ENCODE measurements around the gene RREB1.

Gene RREB1

DNA sequence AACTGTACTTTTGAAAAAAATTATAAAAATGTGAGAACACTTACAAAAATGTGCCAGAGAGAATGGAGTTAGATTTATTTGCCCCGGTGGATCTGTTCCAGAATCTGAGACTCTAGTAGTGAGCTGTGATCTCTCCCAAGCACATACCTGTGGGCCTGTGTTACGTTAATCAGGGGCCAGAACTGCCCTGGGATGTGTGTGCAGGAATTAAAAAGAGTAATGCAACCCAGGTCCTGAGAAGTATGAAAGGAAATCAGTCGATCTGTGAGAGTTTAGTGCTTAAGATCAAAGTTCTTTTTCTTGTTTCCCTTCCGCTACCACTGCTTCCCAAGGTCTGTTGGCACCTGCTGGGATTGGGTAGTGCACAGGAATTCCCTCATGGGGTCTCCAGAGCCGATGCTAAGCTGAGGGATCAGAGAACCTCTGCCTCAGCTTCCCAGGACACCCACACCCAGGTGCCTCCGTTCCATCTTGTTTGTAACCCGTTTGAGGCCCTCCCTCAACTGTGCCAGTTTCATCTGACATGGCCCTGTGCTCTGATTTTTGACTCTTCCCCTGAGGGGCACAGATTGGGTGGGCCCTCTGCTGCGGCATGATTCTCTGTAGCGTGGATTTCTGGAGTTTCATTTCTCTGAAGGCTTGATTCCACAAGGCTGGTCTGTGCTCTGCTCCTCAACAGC is 87.7 kb downstream of the RREB1 start:
- DNase-seq (ENCODE audit: low spot score), result no peak

DNA sequence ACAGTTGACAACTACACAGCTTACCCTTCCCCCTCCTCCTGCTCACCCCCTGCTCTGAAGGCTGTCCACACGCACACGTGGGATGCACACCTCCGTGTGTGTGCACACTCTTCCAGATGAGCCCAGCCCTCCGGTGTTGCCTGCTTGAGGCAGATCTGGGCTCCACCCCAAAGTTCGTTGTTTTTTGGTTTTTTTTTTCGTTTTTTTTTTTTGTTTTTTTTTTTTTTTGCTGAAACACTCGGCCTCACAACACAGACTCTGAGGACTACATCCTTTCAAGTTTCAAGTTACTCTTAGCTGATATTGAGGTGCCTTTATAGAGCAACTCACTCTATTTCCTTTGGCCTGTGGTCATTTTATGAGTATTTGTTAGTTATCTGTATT is 88.2 kb downstream of the RREB1 start:
- no peak for DNase-seq (ENCODE audit: low spot score)

DNA sequence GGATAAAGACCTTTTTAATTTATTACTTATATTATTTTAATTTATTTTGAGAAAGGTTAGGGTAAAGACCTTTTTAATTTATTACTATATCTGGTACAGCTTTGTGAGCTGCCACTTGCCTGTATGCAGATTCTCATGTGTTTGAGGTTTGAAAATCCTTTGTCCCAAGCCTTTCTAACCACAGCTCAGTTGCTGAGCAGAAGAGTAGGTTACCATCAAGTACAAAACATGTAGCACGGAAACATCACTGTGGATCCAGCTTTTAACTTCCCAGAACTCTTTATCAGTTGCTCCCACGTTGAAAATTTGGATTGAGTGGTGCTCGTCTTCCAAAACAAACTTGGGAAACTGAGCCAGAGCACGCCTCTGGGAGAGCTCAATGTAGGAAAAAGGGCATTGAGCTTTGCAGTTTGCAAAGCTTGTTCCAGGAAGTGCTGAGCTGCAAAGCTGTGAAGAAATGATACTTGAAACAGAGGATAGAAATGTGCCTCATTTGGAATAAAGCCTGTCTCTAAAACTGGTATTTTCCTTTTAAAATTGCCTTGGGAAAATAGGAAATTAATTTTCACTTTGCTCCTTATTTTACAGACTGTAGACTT is 89.0 kb downstream of the RREB1 start:
- no peak for DNase-seq (ENCODE audit: low spot score)

DNA sequence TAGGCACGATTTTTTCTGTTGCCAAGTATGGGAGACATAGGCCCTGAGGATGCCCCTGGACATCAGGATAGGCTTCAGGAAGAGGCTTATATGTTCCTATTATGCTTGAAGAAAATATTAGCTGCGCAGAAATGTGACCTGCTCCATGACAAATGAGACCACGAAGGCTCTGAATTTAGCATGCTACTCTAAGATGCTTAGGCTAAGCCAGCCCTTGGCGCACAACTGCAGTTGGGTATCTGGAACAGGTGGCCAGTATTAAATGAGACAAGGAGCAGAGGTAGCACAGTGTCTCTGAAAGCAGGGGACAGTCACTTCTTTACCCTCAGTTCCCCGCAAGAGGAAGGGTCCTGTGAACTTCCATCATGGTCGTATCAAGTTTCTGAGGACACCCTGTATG is 90.0 kb downstream of the RREB1 start:
- DNase-seq (ENCODE audit: low spot score), result no peak

DNA sequence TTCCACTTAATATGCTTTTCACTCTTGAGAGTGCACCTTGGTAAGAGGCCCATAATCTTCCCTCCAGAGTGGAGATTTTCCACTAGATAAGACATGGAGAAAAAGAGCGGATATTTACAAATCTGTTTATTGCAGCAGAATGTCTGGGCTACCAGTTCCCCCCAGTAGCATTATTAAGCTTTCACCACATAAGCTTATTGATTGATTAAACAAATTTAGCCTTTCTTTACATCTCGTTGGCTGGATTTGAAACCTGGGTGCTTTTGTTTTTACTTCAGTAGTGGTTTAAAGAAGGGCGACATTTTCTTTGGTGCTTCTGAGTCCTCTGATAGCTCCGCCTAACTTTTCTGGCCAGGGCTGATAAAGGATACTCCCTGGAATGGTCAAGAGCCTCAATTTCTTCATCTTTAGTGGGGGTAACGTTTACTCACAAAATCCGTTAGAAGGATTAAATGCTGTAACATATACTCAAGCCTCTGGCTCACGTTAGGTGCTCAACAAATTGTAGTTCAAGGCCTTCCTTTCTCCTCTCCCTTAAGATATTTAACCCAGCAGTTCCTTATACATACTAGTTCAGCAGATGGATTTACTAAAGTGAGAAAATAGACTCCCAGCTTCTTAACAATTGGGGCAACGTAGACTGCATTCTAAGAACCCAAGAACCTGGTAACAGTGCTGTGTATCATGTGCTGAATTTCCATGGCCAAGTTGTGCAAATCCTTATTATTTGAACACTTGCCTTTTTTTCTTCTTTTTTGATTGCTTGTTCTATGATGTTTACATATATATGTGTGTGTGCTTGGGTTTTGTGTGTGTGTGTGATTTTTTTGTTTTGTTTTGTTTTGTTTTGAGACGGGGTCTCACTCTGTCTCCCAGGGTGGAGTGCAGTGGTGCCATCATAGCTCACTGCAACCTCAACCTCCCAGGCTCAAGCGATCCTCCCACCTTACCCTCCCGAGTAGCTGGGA is 91.4 kb downstream of the RREB1 start:
- no peak for DNase-seq (ENCODE audit: low spot score)

DNA sequence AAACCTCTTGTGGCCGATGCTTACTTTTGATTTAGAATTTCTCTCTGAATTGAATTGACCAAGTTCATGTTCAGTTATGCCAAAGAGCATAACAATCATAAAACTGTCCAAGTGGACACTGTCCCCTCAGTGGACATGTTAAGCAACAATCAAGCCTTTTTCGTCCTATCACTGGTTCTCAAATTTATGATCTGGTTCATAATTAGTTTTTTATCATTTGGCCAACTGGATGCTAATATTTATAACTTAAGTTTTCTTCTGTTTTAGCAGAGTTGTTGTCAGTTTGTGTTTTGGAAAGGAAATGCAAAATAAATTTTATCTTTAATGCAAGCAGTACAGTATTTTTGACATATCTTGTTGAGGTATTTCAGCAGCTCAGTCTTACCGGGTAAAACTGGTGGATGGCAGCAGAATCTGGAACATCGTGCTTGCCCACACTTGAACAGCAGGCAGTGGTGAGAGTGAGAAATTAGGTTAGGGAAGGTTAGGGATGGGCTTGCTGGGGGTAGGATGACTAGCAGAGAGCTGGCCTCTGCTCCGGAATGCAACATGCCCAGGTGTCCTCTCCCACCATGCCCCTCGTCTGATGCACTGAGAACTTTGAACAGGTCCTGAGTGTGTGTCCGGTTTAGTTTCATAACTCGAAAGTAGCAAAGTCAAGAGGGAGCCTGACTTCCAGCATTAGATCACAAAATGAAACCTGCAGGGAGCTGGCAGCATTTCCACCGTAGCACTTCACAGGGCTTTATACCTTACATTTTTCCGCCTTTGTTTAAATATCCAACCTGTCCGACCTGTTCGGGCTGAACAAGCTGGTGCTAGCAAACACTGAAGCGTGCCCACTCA is 93.1 kb downstream of the RREB1 start:
- DNase-seq (ENCODE audit: low spot score), result no peak

DNA sequence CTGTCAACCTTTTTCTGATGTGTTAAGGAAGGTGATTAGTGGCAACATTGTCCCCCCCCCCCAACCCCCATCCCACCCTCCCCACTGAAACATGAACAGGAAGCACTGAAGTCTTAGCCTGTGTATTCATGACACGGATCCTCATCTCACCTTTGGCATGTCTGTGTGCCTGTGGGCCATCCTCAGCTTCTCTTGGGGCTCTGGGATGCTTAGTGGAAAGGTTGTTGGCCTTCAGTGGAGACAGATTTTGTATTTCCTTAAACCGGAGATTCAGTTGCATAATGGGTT is 93.6 kb downstream of the RREB1 start:
- DNase-seq (ENCODE audit: low spot score), result no peak

DNA sequence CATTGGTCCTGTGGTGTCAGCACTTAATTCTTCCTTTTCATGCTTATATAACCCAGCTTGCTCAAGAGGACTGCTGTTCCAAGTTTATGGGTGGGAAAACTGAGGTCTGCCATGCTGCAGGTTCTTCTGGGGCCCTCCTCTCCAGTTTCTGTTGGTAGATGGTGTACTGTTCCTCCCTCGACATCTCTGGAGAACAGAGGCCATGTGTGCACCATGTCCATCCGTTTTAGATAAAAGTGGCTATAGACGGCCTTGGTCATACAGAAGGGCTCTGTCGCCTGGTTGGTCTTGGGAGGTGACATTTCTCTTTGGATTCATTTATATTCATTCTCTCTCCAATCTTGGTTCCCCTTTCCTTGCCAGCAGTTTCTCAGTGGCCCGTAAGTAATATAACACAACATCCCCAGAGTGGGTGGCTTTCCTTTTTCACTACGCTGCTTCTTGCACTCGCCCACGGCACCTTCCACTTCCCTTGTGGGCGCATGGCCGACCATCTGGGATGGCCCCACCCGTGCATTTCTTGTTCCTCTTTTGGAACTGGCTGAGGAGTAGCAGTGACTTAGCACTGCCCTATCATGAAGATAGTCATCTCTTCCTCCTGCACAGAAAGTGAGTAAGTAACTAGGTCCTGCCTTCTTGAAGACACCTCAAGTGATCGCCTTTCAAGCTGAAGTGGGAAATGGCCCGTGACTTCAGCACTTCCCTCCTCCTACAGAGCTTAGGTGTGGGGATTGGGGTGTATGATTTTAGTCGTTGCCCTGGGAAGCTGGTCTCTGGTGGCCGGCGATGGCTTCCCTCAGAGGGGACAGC is 94.2 kb downstream of the RREB1 start:
- DNase-seq (ENCODE audit: low spot score), result no peak

DNA sequence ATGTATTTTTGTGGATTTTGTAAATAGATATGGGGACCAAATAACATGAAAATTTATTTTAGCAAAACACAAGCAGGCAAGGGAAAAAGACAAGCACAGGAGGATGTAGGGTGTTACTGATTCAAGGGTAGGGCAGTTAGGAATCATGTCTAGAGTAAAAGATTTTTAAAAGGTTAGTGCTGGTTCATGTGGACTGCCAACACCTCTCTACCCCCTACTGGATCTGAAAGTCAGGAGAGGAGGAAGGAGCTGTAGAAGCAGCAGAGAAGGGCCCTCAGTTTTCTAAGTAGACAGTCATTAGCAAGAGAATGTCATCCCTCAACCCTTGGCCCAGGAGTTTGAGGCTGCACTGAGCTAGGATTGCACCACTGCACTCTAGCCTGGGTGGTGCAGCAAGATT is 95.2 kb downstream of the RREB1 start:
- no peak for DNase-seq (ENCODE audit: low spot score)

DNA sequence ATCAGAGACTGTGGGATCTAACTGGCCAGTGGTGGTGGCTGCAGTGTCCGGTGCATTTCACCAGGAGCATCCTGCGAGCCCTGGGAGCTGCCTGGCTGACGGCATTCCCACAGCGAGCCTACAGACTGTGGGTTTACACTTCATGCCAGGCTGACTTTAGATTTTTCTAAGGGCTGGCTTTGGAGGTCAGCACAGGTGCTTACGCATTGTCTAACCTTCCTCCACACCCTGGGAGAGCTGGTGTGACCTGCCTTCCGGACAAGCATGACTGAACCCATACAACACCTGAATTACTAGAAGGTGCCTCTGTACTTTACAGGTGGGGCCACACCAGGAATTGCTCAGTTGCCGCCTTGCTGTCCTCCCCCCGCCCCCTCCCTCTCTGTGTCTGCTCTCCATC is 96.2 kb downstream of the RREB1 start:
- DNase-seq (ENCODE audit: low spot score), result no peak

DNA sequence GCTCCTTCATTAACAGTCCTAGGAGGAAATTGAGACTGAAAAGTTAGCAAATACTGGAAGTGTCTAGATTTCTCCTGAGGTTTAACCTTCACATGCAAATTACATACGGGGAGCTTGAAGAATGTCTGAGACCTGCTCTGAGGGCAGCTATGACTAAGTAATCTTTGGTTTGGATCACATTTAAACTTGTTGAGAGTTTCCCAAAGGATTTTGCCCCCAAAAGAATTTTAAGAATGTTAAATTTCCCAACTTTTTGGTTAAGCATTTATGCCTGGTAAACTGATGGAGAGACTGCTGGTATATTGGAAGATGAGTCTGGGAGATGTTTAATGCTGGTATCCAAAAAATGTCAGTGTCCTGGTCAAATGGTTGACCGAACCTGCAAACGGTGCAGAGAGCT is 97.0 kb downstream of the RREB1 start:
- DNase-seq (ENCODE audit: low spot score), result peak; percentile 70

DNA sequence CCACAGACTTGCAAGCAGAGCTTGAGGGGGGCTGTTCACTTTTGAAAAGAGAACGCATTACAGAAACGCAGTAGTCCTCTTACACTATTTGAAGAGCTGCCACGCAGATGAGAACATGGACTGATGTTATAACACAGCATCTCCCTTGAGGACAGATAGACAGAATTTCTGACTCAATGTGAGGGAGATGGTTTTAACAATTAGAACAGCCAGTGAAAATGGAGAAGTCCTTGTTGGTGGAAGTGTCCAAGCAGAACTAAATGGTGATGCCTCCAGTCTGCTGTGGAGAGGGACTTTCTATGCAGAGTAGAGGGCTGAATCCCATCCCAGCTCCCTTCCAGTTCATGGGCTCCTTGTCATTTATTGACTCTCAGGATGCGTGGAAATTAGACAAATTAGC is 100.0 kb downstream of the RREB1 start:
- no peak for DNase-seq (ENCODE audit: low spot score)

DNA sequence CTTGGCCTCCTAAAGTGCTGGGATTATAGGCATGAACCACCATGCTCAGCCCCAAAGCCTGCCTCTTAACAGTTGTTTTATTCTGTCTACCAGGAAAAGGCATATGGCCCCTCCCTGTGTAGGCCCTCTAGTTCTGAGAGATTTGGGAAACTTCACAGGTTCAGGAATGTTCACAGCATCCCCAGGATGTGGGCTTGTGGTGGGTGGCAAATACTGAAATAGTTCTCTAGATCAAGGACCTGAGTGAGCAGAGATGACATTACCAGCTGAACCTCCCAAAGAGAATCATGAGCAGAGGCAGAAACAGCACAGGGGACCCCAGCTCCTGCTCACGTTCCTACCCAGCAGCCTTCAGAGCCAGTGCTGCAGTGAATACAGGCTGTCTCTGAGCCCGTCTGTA is 105.7 kb downstream of the RREB1 start:
- no peak for DNase-seq (ENCODE audit: low spot score)

DNA sequence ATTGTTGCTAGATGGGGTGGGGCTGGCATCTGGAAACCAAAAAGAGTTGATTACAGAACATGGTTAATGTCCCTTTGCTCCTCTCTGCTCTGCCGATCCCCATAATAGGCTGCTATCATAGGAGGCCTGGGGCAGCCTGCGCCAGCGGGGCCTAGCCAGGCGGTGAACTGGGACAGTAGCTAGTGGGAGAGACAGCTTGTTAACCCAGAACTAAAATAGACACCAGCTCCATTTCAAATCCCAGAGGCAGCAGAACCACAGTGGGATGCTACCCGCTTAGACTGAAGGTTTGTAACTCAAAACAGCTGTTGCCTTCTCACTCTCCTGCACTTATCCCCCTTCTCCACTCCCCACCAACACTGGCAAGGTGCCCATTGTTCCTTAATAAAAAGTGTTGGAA is 106.7 kb downstream of the RREB1 start:
- DNase-seq (ENCODE audit: low spot score), result no peak

DNA sequence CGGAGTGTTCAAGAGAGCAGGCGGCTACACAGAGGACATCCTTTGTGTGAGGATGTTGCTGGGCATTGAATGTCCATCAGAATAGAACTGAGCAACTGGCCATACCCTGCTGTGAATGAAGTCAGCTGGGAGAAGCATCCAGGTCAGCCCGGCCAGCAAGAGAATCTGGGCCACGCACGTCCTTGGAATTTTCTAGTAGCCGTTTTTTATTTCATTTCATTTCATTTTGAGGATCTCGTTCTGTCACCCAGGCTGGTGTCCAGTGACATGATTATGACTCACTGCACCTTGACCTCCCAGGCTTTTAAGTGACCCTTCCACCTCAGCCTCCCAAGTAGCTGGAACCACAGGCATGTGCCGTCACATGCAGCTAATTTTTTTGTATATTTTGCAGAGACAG is 107.4 kb downstream of the RREB1 start:
- no peak for DNase-seq (ENCODE audit: low spot score)

DNA sequence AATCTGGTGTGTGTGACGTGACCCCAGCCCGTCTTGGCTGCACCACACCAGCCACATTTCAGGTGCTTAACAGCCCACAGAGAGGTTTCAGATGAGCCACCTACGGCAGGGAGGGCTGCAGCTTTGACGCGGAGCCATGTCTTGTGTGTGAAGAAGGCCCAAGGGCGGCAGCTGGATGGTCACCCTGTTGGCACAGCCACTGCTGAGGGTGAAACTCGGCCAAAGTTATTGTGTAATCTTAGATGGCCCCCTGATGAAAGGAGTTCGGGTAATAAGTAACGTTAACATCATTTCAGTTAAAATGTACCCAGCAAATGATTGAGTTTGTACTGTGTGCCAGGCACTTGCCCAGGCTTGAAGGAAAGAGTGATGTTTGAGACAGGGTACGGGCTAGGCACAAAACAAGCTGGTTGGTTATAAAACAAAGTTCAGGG is 108.1 kb downstream of the RREB1 start:
- DNase-seq (ENCODE audit: low spot score), result no peak

DNA sequence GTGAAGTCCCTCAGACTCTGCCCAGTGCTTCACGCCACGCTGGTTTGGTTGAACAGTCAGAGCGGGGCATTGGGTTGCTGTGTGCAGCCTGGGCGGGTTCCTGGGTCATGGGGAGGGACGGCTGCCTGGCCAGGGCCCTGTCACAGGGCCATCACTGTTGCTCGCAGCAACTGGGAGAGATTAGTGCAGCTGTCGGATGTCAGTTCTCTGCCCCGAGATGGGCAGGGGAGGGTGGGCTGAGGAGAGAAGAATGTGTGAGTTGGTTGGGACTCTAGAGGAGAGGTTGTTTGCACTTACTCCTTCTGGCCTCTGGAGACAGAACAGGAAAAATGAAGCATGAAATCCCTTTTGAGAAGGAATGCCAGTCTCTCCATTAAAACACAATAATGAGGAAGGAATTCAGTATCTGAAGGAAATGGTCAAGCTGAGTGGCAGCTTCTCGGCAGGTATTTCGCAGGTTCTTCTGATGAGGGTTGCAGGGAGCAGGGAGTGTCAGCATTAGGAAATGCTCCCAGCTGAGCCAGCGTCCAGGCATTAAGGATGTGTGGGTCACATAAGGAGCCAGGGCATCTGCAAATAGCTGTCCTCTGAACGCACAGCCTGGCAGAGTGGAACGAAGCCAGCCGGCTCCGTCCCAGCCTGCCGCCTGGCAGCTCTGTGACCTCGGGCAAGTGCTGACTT is 109.3 kb downstream of the RREB1 start:
- no peak for DNase-seq (ENCODE audit: low spot score)

DNA sequence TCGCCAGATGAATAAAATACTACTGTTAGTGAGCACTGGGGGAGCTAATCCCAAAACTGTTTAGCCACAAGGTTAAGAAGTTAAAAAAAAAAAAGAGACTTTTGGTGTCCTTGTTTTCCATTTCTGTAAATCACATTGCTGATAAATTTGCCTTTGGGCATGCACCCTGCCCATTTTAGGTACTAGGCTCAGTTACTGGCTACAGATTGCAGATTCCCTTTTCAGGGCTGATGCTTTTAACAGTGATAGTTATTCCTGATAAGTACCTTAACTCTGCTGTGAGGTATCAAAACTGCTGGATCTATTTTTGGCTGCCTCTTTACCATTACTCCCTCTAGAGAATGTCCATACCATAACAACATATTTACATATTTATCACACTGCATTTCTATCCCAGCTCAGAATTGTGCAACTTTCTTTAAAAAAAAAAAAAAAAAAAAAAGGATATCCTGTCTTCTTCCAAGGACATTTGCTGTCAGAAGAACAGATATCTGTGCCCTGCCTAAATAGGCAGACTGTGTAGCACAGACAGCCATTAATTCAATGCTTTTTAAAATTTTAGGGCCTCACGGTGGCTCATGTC is 110.7 kb downstream of the RREB1 start:
- no peak for DNase-seq (ENCODE audit: low spot score)

DNA sequence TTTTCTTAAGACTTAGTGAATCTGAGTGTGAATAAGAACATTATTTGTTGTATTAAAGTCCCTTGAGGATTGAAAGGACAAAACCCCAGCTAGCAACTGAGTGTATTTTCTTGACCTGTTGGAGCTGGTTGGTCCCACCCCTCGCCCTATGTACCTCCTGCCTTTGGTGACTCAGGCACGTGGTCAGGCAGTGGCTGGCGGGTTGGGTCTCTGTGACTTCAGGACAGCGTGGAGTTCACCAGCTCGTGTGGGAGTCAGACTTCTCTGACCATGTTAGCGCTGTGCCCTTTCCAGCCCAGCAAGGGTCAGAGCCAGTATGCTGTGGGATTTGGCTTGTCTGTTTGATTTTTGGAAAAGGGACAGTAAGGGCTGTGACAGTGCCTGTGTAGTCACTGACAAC is 111.5 kb downstream of the RREB1 start:
- DNase-seq (ENCODE audit: low spot score), result no peak

DNA sequence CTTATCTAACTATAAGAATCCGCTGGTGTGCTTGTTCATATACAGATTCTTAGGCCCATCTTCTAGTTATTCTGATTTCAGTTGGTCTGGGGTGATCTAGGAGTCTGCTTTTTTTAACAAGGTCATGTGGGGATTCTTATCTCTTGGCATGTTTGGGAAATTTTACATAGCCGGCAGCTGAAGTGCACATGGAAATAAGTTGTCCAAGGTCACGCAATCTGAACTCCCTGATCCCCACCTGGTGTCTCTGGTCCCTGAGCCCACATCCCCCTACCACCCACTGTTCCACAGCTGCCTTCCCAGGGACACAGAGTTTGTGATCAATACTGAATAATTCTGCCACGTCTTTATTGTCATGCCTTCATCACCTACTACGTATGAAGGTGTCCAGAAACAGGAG is 114.4 kb downstream of the RREB1 start:
- no peak for DNase-seq (ENCODE audit: low spot score)

DNA sequence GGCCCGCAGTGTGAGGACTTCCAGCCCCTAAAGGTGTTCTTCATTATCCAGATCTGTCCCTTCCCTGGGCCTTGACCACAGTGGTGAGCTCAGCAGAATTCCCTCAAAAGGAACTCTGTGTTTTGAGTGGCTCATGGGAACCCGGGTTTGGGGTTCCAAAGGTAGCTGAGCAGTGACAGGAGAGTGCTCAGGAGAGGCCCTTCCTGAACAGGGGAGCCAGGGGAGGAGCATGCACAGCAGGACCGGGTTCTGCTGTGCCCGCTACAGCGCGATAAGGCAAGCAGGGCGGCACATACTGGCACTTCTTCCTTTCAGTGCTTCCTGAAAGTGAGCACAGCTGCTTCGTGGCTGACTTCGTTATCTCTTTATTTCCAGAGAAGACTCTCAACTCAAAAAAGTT is 117.0 kb downstream of the RREB1 start:
- no peak for DNase-seq (ENCODE audit: low spot score)

Measured in GM03348 (cell line).